ENCODE measurements around the gene BACE1-AS. TPM values are rescaled to one million over a fixed set of nuclear protein-coding genes. Genes with fewer than 3 reads are reported as not detected.

Gene BACE1-AS
- total RNA-seq, 4 donors from 2014 or later, result 7.5 to 12.1 (median 8.0) TPM

- TF ChIP-seq, protein P1, sequence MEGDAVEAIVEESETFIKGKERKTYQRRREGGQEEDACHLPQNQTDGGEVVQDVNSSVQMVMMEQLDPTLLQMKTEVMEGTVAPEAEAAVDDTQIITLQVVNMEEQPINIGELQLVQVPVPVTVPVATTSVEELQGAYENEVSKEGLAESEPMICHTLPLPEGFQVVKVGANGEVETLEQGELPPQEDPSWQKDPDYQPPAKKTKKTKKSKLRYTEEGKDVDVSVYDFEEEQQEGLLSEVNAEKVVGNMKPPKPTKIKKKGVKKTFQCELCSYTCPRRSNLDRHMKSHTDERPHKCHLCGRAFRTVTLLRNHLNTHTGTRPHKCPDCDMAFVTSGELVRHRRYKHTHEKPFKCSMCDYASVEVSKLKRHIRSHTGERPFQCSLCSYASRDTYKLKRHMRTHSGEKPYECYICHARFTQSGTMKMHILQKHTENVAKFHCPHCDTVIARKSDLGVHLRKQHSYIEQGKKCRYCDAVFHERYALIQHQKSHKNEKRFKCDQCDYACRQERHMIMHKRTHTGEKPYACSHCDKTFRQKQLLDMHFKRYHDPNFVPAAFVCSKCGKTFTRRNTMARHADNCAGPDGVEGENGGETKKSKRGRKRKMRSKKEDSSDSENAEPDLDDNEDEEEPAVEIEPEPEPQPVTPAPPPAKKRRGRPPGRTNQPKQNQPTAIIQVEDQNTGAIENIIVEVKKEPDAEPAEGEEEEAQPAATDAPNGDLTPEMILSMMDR (IDR thresholded peaks at IDR 0.05; ENCODE audit: low read depth), result no peak
These were observed 1.5 kb downstream of the BACE1-AS start for GRCh38 chr11:117292616-117293015.

DNA sequence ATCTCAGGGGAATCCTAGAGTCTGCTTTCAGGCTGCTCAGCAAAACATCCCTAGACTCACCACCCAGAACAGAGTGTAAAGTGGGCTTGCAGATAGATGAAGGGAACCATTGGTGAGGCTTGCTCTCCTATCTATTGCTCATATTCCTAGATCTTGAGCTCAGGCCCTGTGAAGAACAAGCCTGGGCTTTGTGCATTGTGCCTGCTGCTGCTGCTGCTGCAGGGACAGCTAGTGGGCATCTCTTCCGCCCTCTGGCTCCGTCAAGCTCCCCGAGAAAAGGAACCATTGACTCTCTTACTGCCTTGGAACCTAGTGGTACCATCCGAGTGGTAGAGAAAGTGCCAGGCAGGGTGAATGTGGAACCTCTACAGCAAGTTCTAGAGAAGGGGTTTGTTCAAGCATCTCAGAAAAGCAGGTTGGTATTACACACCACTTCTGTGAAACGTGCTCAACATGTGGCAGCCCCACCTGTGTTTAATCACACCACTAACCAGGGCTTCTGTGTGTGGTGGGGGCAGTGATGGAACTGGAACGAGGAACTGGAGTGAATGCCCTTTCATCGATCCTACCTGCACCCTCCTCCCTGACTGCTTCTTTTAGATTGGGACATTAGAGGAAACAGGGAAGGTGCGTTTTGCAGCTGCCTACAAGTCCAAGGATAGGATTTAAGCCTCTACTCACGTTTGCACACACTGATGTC is 4.4 kb downstream of the BACE1-AS start:
- TF ChIP-seq, protein P1 (IDR thresholded peaks at IDR 0.05; ENCODE audit: low read depth), result no peak

DNA sequence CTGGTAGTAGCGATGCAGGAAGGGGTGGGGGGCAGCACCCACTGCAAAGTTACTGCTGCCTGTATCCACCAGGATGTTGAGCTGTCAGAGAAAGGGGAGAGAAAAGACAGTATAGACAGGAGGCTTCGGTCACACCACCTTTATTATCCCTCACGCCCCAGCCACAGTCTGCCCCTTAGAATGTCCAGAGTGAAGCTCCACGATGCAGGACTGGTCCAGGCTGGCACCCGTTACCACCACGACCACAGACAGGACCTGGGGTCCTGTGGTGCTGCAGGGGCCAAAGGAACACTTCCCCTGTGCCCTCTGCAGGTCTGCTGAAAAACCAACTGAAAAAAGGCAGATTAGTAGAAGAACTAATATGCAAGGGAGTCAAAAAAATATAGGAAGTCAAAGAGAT is 5.7 kb downstream of the BACE1-AS start:
- TF ChIP-seq, protein P1 (IDR thresholded peaks at IDR 0.05; ENCODE audit: low read depth), result no peak

DNA sequence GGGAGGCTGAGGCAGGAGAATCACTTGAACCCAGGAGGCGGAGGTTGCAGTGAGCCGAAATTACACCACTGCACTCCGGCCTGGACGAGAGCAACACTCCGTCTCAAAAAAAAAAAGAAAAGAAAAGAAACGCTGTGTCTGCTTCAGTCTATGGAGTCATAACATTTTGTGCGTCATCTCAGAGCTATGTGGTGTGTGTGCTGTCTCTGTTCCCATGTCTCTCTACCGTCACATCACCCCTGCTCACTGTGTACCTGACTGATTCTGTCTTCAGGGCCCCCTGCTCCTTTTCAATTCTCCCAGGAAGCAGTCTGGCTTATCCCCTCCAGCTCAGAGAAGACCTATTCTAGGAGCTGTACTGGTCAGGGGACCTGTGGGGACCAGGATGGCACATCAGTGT is 7.0 kb downstream of the BACE1-AS start:
- TF ChIP-seq, protein P1 (IDR thresholded peaks at IDR 0.05; ENCODE audit: low read depth), result no peak

DNA sequence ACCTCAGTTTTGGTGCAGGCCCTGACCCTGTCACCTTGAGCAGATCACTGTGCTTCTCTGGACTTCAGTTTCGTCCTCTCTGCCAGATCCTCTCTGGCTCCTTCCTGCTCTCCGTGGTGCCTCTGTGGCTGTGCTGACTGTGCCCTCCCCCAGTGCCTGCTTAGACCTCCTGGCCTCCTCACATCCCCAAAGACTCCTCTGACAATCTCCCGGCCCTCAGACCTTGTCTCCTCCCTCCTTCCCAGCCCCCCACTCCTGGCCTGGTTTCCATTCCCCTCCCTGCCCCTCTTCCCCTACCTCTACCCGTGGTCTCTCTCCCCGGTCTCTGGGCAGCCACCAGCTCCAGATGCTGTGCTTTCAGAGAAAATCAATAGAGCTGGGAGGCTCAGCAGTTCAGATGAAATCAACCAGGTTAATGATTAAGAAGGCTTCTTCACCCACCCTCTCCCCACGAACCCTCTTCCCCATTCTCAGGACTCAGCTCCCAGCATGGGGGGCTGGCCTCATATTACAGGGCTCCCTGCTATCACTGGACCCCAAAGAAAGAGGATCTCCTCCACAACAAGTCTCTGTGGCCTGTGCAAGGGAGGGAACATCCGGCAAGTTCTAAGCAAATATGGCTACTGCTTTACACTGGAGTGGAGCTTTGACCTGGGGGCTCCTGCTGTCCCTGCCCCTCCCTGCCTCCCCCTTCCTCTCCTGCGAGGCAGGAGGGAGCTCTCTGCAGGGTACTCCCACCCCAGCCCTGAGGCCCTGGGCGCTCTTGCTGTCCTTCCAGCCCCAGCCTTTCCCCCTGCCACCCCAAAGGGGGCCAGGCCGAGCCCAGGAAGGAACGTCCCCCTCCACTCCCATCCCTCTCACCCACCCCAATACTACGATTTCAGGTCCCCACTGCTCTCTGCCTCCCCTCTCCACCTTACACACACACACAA is 8.5 kb downstream of the BACE1-AS start:
- TF ChIP-seq, protein P1 (IDR thresholded peaks at IDR 0.05; ENCODE audit: low read depth), result no peak

GRCh38 chr11:117300283-117300663 is 9.1 kb downstream of the BACE1-AS start:
- TF ChIP-seq, protein P1 (IDR thresholded peaks at IDR 0.05; ENCODE audit: low read depth), result no peak

GRCh38 chr11:117300773-117301172 is 9.6 kb downstream of the BACE1-AS start:
- TF ChIP-seq, protein P1 (IDR thresholded peaks at IDR 0.05; ENCODE audit: low read depth), result no peak
